ENCODE data around the gene KCNAB2.

Gene KCNAB2

DNA sequence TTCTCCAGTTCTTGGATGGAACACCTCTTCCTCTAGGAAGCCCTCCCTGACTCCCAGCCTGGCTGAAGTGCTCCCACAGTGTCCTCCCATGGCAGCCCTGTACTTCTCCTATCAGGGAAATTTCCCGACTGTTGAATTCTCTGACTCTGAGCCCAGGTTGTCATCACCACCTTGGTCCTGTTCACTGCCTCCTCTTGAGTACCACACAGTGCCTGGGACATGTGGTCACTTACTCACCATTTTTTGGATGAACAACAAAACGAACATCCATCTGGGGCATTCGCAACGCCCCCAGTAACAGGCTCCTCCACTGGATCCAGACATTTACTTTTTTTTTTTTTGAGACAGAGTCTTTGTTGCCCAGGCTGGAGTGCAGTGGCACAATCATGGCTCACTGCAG lies 97.0 kb downstream of the KCNAB2 start:
- TF ChIP-seq, protein P1, sequence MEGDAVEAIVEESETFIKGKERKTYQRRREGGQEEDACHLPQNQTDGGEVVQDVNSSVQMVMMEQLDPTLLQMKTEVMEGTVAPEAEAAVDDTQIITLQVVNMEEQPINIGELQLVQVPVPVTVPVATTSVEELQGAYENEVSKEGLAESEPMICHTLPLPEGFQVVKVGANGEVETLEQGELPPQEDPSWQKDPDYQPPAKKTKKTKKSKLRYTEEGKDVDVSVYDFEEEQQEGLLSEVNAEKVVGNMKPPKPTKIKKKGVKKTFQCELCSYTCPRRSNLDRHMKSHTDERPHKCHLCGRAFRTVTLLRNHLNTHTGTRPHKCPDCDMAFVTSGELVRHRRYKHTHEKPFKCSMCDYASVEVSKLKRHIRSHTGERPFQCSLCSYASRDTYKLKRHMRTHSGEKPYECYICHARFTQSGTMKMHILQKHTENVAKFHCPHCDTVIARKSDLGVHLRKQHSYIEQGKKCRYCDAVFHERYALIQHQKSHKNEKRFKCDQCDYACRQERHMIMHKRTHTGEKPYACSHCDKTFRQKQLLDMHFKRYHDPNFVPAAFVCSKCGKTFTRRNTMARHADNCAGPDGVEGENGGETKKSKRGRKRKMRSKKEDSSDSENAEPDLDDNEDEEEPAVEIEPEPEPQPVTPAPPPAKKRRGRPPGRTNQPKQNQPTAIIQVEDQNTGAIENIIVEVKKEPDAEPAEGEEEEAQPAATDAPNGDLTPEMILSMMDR (IDR thresholded peaks at IDR 0.05; ENCODE audit: low read length) = no peak
- TF ChIP-seq EZH2 (optimal IDR thresholded peaks at IDR 0.05; ENCODE audit: low read depth, low read length) (no peak), EZH2phosphoT487 (IDR thresholded peaks at IDR 0.05; ENCODE audit: low read length) (no peak)
- H3K27me3 ChIP-seq (replicated peaks; ENCODE audit: insufficient read depth, low read length) = peaks cover 91% of the 10 kb centered on the region
- no peaks in the 10 kb centered on the region for H3K4me1 ChIP-seq (ENCODE audit: low read length)
- no peaks in the 10 kb centered on the region for H3K9me3 ChIP-seq (replicated peaks; ENCODE audit: insufficient read depth, low read length)
- no peaks in the 10 kb centered on the region for H4K20me1 ChIP-seq (ENCODE audit: insufficient read depth, low read length)
- H3K27ac ChIP-seq (ENCODE audit: low read length) = no peak overlapping the region
- no peak for DNase-seq
- no peaks in the 10 kb centered on the region for H3F3A ChIP-seq (ENCODE audit: insufficient read depth, low read length)
- no peak overlapping the region for H3K4me3 ChIP-seq (ENCODE audit: low read length)
- H2AFZ ChIP-seq (ENCODE audit: low read length) = no peak overlapping the region
- H3K9ac ChIP-seq (ENCODE audit: low read length) = no peak overlapping the region
- no peak overlapping the region for H3K4me2 ChIP-seq (ENCODE audit: low read depth, low read length)
- H3K36me3 ChIP-seq (replicated peaks; ENCODE audit: insufficient read depth, low read length) = no peaks in the 10 kb centered on the region
- no peaks in the 10 kb centered on the region for H3K9me2 ChIP-seq (replicated peaks; ENCODE audit: insufficient read depth, low read length)
- H3K79me2 ChIP-seq (ENCODE audit: low read length) = no peaks in the 10 kb centered on the region

DNA sequence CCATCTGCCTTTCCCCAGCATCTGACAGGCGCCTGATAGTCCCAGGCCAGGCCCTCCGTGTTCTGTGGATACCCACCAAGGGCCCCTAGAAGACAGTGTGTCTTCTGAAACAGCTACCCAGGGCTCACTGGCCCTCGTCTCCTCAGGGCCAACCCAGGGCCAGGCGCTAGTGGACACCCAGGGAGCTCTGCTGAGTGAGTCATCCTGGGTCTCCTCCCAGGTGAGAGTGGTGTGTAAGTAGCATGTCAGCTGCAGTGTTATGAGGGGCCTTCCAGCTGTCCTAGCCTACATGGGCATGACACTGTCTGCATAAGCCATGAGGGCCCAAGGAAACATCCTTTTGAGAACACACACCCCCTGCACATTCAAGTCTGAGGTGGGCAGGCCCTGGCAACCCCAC lies 97.7 kb downstream of the KCNAB2 start:
- H3K36me3 ChIP-seq (replicated peaks; ENCODE audit: insufficient read depth, low read length) = no peaks in the 10 kb centered on the region
- H3F3A ChIP-seq (ENCODE audit: insufficient read depth, low read length) = no peaks in the 10 kb centered on the region
- no peaks in the 10 kb centered on the region for H3K9me3 ChIP-seq (replicated peaks; ENCODE audit: insufficient read depth, low read length)
- DNase-seq = no peak
- H3K27me3 ChIP-seq (replicated peaks; ENCODE audit: insufficient read depth, low read length) = peaks cover 90% of the 10 kb centered on the region
- H3K4me1 ChIP-seq (ENCODE audit: low read length) = no peaks in the 10 kb centered on the region
- H3K9ac ChIP-seq (ENCODE audit: low read length) = no peak overlapping the region
- H3K9me2 ChIP-seq (replicated peaks; ENCODE audit: insufficient read depth, low read length) = no peaks in the 10 kb centered on the region
- H3K79me2 ChIP-seq (ENCODE audit: low read length) = no peaks in the 10 kb centered on the region
- no peak overlapping the region for H2AFZ ChIP-seq (ENCODE audit: low read length)
- no peak overlapping the region for H3K4me3 ChIP-seq (ENCODE audit: low read length)
- no peak overlapping the region for H3K27ac ChIP-seq (ENCODE audit: low read length)
- H3K4me2 ChIP-seq (ENCODE audit: low read depth, low read length) = no peak overlapping the region
- H4K20me1 ChIP-seq (ENCODE audit: insufficient read depth, low read length) = no peaks in the 10 kb centered on the region
- TF ChIP-seq EZH2phosphoT487 (IDR thresholded peaks at IDR 0.05; ENCODE audit: low read length) (no peak), EZH2 (optimal IDR thresholded peaks at IDR 0.05; ENCODE audit: low read depth, low read length) (no peak)
- TF ChIP-seq, protein P1 (IDR thresholded peaks at IDR 0.05; ENCODE audit: low read length) = no peak

DNA sequence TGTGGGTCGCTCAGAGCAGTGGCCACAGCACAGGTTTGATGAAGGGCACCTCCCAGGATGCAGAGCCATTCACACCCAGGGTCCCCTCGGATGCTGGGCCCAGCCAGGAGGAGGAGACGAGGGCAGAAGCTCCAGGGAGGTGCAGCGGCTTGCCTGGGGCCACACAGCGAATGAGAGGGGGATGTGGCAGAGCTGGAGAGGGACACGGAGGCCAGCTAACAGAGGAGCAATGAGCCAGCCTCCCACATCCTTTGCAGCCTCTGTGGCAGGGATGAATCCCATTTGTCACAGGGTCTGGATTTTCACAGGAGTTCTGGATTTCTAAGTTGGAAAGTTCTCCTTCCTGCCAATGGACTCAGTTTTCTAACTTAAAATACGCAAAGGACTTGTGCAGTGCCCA lies 98.5 kb downstream of the KCNAB2 start:
- H3K27me3 ChIP-seq (replicated peaks; ENCODE audit: insufficient read depth, low read length) = peaks cover 84% of the 10 kb centered on the region
- TF ChIP-seq EZH2 (optimal IDR thresholded peaks at IDR 0.05; ENCODE audit: low read depth, low read length) (no peak), EZH2phosphoT487 (IDR thresholded peaks at IDR 0.05; ENCODE audit: low read length) (no peak)
- TF ChIP-seq, protein P1 (IDR thresholded peaks at IDR 0.05; ENCODE audit: low read length) = no peak
- no peaks in the 10 kb centered on the region for H3K9me2 ChIP-seq (replicated peaks; ENCODE audit: insufficient read depth, low read length)
- no peak for DNase-seq
- H3K4me1 ChIP-seq (ENCODE audit: low read length) = no peaks in the 10 kb centered on the region
- no peaks in the 10 kb centered on the region for H3F3A ChIP-seq (ENCODE audit: insufficient read depth, low read length)
- H3K4me2 ChIP-seq (ENCODE audit: low read depth, low read length) = no peak overlapping the region
- H3K79me2 ChIP-seq (ENCODE audit: low read length) = no peaks in the 10 kb centered on the region
- no peak overlapping the region for H3K4me3 ChIP-seq (ENCODE audit: low read length)
- H3K9me3 ChIP-seq (replicated peaks; ENCODE audit: insufficient read depth, low read length) = no peaks in the 10 kb centered on the region
- H3K9ac ChIP-seq (ENCODE audit: low read length) = no peak overlapping the region
- H3K36me3 ChIP-seq (replicated peaks; ENCODE audit: insufficient read depth, low read length) = no peaks in the 10 kb centered on the region
- H2AFZ ChIP-seq (ENCODE audit: low read length) = no peak overlapping the region
- no peaks in the 10 kb centered on the region for H4K20me1 ChIP-seq (ENCODE audit: insufficient read depth, low read length)
- no peak overlapping the region for H3K27ac ChIP-seq (ENCODE audit: low read length)

Measured in MM.1S (cell line).